Upper lobe of left lung (tissue), 4 donors: ENCODE results near the gene KCNT1.

Experiments used
- EP300 ChIP-seq, 4 donors: sonication (generic); formaldehyde crosslinking; IDR thresholded peaks; one replicate each; pipeline ENCODE4 v1.5.1; 2017; ENCODE audit warnings: antibody characterized with exemption in 4 of 4, control low read depth in 2 of 4
- POLR2AphosphoS5 ChIP-seq, 2 donors: sonication (generic); formaldehyde crosslinking; IDR thresholded peaks; one replicate each; pipeline ENCODE4 v1.5.1; 2017; ENCODE audit warnings: antibody characterized with exemption in 2 of 2

DNA sequence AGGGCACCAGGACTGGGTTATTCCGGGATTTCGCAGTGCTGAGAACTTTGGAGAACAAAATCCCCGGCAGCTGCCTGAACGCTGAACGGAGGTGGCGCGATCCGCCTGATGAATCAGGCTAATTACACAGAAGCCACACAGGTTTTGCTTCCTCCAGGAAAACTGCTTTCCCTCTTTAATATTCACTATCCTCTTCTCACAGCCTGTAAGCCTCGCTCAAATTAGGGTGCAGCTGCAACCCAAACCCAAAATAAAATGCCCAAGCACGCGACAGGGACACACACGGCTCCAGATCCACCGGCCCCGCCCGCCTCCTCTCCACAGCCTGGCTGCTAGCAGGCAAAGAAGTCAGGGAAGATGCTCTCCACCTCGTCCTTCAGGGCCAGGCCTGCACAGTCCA lies 8.7 kb upstream of the KCNT1 start:
- TF ChIP-seq EP300 (IDR thresholded peaks at IDR 0.05) (no peak), POLR2AphosphoS5 (IDR thresholded peaks at IDR 0.05) (no peak)
